ENCODE results near the gene CHMP4B.

Gene CHMP4B

DNA sequence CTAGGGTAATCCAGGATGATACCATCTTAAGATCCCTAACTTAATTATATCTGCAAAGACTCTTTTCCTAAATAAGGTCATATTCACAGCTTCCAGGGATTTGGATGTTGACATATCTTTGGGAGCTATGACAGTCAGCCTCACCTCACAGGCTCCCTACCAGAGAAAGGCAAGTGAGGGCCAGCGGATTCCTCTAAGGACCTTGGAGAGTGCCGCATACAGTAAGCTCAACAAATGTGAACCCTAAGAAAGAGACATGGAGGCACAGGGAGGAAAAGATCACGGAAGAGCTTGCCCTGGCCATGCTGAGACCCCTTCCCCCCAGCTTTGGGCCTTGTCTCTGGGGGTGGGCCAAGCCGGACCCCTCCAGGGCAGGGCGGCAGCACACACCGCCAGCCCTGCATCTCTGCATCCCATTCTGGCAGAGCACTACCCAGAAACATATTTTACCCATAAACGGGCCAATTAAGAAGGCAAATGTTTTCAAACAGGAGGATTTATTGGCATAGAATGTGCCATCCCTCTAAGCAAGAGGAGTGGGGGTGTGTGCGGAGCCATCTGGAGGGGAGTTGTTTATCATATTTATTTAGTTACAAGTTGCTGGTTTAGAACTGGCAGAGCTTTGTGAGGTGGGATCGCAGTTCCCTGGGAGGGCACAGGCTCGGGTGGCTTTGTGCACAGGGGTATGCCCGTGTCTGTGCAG, 55.4 kb downstream of the CHMP4B start:
- DNase-seq: no peak

DNA sequence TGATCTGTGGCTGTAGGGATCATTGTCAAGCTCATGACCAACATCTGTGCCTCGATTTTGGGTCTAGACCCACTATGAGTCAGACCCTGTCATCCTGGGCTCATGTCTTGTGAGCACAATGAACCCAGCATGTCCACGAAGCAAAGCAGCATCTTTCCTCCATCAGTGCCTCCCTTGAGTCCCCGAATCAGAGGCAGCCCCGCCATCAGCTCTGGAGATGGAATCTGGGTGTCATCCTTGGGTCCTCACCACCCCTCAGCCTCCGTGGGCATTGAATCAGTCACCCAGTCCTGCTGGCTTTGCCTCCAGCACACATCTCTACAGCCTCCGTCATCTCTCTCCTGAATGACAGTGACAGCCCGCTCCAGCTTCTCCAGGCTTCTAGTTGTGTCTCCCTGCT, 56.9 kb downstream of the CHMP4B start:
- DNase-seq: no peak

GRCh38 chr20:33868595-33868994, 57.4 kb downstream of the CHMP4B start:
- DNase-seq: no peak

GRCh38 chr20:33869283-33869682, 58.1 kb downstream of the CHMP4B start:
- DNase-seq: no peak

GRCh38 chr20:33871362-33871761, 60.2 kb downstream of the CHMP4B start:
- no peak for DNase-seq

DNA sequence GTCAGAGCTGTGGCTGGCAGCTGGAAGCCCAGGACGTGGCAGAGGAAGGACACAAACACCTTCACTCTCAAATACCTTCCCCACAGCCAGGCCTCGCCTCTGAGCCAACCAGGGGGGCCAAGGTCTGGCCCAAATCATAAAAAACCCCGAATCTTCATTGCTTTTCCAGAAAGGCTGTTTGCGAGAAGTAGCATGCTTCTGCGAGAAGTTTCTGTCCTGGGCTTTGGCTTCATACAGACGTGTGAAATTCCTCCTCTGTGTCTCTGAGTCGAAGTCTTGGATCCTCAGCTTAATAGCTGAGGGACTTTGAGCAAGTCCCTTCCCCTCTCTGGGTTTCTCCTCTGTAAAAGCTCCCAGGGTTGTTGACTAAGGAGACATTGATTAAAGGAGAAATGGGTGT, 63.0 kb downstream of the CHMP4B start:
- DNase-seq: no peak

DNA sequence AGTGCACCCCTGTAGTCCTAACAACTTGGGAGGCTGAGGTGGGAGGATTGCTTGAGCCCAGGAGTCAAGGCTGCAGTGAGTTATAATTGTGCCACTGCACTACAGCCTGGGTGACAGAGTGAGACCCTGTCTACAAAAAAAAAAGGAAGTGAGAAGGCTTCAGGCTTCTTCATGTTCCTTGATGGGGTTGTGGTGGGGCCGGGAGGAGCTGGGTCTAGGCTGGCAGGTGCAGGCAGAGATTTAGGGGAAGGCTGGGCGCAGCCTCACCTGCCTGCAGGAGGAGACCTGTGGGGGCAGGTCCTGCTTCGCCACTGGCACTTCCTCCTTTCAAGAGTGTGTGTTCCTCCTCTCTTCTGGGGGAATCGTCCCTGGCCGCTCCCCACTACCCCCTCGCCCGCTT, 63.9 kb downstream of the CHMP4B start:
- peak; percentile 58 for DNase-seq

GRCh38 chr20:33875534-33876026, 64.4 kb downstream of the CHMP4B start:
- DNase-seq: no peak

DNA sequence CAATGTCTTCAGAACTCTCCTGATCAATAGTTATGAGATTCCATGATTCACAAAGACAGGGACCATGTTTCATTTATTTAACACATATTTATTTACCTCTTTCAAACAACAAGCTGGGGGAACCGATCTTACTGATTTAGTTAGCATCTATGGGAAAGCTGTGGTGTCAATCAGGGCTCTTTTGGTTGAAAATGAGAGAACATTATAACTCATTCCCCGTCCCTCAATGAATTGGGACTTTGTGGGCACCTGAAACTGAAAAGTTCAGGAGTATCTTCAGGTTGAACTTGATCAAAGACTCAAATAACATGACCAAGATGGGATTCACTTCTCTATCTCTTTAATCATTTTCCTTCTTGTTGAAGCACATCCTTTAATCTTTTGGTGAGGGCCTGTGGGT, 67.4 kb downstream of the CHMP4B start:
- no peak for DNase-seq

GRCh38 chr20:33880396-33880795, 69.2 kb downstream of the CHMP4B start:
- no peak for DNase-seq

DNA sequence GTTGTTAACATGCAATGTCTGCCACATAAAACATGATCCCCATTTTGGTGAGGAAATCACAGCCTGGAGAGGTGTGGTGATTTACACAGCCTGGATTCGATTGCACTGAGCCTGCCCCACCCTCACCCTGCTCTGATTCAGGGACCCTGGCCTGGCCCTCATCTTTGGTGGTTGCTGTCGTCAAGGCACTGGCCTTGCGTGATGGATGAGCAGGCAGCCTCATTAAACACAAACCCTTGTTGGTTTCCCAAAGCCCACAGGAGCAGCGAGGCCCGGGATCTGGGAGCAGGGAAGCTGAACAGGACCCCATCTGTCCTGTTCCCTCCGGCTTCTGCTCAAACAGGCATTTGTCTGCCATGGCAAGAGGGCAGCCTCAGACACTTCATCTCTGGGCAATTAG, 70.8 kb downstream of the CHMP4B start:
- no peak for DNase-seq

DNA sequence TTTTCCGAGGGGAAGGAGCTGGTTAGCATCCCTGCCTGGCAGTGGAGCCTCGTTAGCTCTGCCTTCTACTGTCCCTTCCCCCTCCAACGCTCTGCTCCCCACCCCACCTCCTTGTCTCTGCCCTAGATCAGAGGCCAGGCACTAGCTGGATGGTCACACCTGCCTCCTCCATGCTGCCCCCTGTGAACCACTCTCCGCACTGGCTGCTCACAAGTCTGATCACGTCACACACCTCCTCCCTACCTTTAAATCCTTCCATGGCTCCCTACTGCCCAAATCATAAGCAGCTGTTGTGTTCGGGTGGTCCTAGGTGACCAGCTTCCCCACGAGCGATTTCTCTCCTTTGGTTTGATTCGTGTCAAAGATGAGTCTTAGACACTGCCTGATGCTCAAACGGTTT, 71.3 kb downstream of the CHMP4B start:
- no peak for DNase-seq

GRCh38 chr20:33883164-33883563, 72.0 kb downstream of the CHMP4B start:
- DNase-seq: no peak

DNA sequence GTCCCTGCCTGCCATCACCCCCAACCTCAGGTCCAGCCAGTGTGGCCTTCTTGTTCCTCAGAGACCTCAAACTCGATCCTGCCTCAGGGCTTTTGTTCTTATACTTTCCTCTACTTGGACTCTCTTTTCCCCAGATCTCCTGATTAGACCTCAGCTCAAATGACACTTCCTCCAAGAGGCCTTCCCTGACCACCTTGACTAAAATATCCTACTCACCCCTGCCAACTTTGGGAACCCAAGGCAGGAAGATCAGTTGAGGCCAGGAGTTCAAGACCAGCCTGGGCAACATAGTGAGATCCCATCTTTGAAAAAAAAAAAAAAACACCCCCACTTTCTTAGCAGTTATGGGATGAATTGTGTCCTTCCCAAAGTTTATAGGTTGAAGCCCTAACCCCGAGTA, 73.5 kb downstream of the CHMP4B start:
- no peak for DNase-seq

DNA sequence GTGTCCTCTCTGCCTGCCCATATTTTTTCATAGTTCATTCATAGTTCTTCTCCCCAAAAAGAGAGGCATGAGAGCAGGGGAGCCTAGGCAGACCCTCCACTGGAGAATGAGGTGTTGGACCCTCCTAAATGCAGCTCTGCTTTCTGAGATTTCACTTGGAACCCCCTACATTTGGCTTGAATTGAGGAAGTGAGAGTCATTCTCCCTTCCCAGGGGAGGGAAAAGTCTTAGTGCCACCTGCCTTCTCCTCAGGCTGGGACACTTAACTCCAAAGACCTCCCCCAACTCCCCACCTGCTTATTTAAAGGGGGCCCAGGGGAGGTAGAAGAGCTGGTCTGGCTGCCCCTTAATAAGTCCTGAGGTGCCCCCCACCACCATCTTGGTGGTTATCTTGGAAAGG, 78.2 kb downstream of the CHMP4B start:
- no peak for DNase-seq

DNA sequence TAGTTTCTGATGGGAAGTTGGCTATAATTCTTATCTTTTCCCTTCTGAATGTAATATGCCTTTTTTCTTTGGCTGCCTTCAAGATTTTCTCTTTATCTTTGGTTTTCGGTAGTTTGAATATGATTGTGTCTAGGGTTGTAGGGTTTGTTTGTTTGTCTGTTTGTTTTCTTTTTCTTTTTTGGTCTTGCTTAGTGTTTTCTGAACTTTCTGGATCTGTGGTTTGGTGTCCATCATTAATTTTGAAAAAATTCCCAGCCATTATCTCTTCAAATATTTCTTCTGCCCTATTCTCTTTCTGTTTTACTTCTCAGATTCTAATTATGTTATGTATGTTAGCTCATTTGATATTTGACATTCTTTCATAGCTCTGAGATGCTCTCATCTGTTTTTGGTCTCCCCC, 79.4 kb downstream of the CHMP4B start:
- no peak for DNase-seq

GRCh38 chr20:33893314-33893713, 82.2 kb downstream of the CHMP4B start:
- no peak for DNase-seq

DNA sequence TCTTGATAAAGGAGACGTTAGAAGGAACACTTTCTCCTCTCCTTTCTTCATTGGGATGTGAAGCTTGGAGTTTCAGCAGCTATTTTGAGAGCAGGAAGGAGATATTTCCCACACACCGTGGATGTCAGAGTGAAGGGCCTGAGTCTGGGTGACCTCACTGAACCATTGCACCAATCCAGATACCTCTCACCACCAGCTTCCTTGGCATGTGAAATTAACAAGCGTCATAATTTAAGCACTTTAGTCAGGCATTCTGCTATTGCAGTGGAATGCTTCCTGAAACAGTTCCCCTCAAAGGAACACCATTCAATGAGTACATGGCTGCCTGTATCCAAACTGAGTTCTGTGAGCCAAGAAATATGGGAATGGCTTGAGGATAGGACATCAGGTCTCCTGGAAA, 83.7 kb downstream of the CHMP4B start:
- no peak for DNase-seq

DNA sequence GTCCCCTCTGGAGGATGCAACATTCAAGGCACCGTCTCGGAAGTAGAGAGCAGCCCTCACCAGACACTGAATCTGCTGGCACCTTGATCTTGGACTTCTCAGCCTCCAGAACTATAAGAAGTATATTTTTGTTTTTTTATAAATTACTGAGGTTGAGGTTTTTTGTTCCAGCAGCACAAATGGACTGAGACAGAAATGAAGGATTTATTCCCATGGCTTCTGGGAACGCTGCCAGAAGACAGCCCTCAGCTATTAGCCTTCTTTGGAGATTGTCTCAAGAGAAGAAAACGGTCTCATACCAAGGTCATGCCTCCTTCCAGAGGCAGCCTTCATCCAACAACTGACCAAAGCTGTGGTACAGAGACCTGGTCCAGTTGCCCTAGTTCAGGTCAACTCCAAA, 85.4 kb downstream of the CHMP4B start:
- DNase-seq: no peak

- no peak for DNase-seq
These were observed 86.3 kb downstream of the CHMP4B start for GRCh38 chr20:33897313-33897912.

DNA sequence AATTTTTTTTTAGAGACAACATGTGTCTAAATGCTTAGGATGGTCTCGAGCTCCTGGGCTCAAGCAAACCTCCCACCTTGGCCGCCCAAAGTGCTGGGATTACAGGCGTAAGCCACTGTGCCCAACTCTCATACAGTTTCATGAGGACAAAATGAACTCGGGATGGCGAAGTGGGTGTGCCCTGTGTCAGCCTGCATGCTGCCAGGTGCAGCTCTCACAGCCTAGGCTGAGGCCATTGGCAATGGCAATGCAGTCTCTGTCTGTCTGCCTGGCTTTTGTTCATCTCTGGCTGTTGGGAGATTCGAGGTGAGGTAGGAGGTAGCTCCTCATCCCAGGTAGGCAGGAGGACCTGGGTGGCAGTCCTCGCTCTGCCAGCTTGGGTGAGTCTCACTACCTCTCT, 88.0 kb downstream of the CHMP4B start:
- DNase-seq: no peak

DNA sequence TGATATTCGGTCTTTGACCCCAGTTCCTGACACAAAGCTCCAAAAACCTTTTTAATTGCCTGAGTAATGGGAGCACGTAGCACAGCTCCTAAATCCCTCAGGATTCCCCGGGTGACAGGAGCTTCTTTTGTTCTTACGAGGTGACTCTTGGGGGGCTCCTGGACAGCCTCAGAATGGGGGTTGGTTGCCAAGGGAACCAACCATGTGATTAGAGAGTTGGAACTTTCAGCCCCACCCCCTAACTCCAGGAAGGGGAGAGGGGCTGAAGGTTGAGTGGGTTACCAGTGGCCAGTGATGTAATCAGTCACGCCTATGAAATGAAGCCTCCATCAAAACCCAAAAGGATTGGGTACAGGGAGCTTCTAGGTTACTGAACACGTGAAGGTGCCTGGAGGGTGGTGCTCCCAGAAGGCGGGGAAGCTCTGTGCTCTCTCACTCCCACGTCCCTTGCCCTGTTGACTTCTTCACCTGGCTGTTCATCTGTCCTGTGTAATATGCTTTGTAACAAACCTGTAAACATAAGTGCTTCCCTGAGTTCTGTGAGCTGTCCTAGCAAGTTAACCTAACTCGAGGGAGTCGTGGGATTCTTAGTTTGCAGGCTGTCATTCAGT, 89.5 kb downstream of the CHMP4B start:
- DNase-seq: no peak

DNA sequence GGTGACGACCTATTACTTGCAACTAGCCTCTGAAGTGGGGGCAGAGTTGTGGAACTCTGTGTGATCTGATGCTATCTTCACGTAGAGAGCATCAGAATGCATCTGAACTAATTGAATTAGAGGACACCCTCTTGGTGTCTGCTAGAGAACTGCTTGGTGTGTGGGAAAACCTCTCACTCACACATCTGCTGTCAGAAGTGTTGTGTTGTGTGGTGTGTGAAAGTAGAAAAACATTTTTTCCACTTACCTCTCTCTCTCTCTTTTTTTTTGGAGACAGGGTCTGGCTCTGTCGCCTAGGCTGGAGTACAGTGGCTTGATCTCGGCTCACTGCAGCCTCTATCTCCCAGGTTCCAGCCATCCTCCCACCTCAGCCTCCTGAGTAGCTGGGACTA, 90.0 kb downstream of the CHMP4B start:
- no peak for DNase-seq

- DNase-seq: no peak
These were observed 90.9 kb downstream of the CHMP4B start for GRCh38 chr20:33902011-33902410.

Measured in MV-4-11 (cell line).